HG03196 (cell line): ENCODE results near the gene EFNA2.

Experiments
- ATAC-seq: cut with Tn5 transposase; IDR thresholded peaks from one replicate; pipeline ENCODE4 v1.9.1; 2021; ENCODE audit not compliant: unreplicated experiment

The EFNA2 gene

DNA sequence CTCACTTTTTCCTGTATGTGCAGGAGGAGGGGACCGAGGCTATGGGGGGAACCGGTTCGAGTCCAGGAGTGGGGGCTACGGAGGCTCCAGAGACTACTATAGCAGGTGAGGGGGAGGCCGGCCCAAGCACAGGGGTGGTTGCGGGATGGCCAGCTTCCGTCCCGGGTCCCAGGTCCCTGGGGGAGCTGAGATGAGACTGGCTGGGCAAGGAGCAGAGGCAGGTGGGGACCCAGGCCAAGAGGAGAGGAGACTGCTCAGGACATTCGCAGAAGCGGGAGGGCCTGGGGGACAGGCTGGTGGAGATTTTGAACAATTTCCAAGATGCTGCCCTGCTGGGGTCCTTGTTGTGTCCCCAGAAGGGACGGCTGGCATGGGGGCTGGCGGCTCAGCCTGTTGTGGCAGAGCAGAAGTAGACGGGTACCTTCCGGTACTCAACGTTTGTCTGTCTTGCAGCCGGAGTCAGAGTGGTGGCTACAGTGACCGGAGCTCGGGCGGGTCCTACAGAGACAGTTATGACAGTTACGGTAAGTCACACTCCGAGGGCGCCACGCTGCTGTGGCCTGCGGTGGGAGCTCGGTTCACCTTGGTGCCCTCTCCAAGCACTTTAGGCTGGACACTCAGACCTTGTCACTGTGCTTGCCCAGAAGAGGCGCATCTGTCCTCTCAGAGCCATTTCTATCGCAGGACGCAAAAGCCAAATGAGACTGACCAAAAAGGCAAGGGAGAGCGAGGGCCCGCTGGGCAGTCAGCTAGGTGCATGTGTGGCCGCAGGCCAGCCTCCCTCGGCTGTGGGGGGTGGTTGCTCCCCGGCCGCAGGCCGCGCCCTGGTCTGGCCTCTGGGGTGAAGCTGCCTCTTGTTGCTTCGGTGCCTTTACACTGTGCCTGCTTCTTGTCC lies 13.9 kb upstream of the EFNA2 start:
- ATAC-seq: no peak

DNA sequence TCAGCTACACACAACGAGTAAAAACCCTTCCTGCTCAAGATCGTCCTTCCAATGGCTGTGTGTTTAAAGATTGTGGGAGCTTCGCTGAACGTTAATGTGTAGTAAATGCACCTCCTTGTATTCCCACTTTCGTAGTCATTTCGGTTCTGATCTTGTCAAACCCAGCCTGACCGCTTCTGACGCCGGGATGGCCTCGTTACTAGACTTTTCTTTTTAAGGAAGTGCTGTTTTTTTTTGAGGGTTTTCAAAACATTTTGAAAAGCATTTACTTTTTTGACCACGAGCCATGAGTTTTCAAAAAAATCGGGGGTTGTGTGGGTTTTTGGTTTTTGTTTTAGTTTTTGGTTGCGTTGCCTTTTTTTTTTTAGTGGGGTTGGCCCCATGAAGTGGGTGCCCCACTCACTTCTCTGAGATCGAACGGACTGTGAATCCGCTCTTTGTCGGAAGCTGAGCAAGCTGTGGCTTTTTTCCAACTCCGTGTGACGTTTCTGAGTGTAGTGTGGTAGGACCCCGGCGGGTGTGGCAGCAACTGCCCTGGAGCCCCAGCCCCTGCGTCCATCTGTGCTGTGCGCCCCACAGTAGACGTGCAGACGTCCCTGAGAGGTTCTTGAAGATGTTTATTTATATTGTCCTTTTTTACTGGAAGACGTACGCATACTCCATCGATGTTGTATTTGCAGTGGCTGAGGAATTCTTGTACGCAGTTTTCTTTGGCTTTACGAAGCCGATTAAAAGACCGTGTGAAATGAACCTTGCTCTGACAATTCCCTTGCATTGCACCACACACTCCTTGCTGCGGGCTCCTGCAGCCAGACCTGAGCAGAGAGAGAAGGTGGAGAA lies 13.0 kb upstream of the EFNA2 start:
- no peak for ATAC-seq

DNA sequence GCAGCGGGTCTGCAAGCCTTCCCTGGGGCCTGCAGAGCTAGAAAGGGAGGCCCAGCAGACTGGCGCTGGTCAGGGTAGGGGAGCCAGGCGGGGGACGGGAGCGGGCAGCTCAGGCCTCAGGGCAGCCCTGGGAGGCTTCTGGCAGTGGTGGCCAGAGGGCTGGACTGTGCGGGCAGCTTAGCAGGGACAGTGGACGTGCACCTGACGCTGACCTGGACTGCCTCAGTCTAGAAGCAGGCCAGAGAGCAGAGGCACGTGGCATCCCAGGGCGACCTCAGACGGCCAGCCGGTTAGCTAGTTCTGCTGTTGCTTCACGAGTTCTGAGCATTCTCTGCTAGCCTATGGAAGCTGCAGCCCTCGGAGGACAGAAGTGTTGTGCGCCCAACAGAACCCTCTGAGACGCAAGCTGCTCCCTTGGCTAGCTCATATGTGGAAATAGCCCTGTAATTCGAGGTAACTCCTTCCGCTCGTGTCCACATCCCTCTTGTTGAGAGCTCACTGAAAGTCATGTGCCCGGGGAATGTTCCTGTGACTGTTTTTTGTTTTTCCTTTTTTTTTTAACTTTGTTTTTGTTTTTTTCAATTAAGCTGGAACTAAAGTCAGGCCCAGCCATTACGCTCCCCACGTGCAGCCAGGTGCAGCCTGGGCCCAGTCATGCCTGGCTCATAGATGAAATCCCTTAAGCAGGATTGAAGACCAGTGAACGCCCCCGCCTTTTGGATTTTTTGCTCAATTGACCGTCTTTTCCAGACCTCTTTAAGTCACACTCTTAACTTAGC lies 12.2 kb upstream of the EFNA2 start:
- ATAC-seq: no peak

DNA sequence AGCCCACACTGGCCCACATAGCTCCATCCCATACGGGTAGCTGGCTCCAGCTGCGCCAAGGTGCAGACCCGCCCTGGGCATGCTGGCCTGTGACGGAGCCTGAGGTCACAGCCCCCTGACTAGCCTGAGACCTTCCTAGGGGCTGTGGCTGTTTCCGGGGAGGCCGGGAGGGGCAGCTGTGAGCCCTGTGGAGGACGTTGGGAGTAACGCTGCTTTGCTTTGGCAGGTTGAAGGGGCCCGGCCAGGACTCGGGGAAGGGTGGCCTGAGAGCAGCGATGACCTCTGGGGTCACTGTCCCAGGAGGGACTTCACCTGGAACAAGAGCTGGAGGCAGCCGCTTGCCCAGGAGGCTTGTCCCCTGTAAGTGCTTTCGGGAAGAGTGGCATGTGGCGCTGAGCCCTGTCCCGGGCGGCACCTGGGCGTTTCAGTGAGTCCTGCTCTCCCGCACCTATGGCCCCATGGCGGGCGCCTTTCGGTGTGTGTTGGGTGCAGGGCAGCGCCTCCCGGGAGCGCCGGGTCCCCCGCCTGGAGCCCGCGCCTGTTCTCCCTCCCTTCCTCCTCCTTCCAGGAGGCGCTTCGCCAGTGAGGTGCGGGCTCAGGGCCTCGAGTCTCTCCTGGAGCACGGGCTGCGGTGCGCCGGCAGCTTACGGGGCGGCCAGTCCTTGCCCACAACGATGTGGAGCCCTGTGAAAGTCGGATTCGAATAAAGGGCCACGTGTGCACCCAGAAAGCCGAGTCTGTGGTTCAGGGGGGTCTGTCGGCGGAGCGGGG lies 11.4 kb upstream of the EFNA2 start:
- no peak for ATAC-seq

DNA sequence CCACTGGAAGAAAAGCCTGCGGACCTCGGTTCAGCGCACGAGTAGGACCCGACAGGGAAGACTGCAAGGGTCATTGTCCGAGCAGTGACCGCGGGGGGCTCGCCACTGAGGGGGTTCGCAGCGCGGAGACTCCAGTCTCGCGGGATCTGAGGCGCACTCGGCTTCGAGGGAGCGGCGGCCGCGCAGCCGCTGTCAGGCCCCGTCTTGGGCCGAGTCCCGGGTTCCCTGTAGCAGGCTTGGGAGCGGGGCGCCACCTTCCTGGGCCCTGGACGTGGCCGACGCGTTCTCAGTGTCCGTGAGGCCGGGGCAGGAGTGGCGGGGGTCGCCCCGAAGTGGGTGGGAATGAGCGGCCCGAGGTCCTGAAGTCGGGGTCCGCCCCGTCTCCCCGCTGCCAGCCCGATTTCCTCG lies 10.8 kb upstream of the EFNA2 start:
- ATAC-seq: no peak

DNA sequence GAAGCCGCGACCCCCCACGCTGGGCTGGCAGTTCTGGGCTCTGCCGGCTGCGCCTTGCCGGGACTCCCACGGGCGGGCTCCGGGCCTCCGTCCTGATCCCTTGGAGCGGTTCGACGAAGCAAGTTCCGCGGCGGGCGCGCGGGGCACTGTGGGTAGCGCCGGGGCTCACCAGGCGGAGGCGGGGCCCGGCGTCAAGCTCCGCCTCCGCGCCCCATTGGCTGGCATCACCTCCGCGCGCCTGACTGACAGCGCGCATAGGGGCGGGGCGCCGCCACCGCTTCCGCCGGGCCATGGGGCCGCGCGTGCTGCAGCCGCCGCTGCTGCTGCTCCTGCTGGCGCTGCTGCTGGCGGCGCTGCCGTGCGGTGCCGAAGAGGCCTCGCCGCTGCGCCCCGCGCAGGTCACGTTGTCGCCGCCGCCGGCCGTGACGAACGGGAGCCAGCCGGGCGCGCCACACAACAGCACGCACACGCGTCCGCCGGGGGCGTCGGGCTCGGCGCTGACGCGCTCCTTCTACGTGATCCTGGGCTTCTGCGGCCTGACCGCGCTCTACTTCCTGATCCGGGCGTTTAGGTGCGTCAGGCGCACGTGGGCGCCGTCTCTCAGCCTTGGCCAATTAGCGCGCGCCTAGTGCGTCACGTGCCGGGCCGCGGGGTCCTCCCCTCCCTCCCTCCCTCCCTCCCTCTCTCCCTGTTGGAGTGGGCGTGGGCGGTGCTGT lies 10.3 kb upstream of the EFNA2 start, which contains the start of gene FAM174C:
FAM174C (plus strand) TSS at position 271 of the 716 bp plus-strand sequence; CDS start at position 291, 20 bp downstream.
- peak; percentile 54 for ATAC-seq

DNA sequence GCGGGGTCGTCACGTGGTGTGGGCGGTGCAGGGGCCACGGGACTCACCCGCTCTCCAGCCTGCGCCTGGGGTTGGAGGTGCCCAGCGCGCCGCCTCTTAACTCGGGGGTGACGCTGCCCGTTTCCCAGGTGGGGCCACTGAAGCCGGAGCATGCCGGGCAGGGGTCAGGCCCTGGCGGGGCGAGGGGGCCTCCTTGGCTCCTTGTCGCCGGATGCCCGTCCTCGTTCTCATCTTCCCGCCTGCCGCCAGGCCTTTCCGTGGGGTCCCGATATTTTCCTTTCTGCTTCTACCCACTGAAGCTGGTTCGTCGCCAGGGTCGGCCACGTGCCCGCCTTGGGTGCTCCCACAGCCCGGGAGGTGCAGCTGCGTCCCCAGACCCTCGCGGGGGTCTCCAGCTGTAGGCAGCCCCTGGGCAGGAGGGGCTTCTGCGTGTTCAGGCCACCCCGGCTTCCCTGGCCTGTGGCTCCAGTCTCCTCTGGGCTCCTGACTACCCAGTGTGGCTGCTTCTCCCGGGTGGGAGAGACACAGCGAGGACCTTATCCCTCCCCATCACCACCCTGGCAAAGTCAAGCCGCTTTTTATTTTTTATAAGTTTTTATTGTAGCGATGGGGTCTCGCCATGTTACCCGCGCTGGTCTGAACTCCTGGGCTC lies 9.6 kb upstream of the EFNA2 start:
- ATAC-seq: no peak

DNA sequence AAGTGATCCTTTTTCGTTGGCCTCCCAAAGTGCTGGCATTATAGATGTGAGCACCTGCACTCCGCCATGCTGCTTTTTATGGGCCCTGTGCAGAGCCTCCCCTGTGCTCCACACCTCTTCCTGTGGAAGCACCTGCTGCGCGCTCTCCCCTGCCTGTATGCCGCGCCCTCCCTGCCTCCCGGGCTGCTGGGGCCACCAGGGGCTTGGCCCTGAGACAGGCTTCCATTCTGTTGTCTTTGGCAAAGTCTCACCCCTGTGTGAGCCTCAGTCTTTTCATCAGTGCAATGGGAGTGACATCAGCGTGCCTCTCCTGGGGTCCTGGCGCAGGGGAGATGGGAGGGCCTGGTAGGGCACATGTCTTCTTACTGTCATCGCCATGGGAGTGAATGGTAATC lies 9.0 kb upstream of the EFNA2 start:
- ATAC-seq: no peak

DNA sequence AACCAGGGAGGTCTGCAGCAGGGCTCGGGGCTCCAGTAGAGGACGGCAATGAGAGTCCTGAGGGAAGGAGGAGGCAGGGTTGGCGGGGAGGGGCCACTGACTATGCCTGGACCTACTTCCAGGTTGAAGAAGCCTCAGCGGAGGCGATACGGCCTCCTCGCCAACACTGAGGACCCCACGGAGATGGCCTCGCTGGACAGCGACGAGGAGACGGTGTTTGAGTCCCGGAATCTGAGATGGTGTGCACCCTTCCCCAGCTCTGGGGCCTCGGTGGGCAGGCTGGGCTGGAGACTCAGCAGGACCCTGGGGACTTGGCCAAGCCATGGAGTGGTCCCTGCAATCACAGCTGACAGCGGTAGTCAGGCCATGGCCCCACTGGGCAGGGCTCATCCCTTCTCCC lies 8.6 kb upstream of the EFNA2 start:
- no peak for ATAC-seq

DNA sequence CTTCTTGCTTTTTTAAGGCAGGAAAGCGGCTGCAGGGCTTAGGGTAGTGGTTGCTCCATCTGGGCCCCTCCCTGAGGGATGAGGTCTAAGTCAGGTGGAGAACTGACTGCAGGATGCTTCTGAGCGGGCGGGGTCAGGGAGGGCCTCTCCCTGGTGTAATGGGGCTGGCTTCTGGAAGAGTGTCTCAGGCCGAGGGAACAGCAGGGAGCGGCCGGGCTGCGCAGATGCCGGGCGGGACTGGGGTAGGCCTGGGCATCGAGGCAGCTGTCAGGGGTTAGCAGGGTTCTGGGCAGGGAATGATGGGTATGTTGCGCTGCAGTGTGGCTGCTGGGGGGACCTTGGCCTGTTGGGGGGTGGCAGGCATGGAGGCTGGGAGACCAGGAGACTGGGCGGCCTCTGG lies 7.6 kb upstream of the EFNA2 start:
- no peak for ATAC-seq

DNA sequence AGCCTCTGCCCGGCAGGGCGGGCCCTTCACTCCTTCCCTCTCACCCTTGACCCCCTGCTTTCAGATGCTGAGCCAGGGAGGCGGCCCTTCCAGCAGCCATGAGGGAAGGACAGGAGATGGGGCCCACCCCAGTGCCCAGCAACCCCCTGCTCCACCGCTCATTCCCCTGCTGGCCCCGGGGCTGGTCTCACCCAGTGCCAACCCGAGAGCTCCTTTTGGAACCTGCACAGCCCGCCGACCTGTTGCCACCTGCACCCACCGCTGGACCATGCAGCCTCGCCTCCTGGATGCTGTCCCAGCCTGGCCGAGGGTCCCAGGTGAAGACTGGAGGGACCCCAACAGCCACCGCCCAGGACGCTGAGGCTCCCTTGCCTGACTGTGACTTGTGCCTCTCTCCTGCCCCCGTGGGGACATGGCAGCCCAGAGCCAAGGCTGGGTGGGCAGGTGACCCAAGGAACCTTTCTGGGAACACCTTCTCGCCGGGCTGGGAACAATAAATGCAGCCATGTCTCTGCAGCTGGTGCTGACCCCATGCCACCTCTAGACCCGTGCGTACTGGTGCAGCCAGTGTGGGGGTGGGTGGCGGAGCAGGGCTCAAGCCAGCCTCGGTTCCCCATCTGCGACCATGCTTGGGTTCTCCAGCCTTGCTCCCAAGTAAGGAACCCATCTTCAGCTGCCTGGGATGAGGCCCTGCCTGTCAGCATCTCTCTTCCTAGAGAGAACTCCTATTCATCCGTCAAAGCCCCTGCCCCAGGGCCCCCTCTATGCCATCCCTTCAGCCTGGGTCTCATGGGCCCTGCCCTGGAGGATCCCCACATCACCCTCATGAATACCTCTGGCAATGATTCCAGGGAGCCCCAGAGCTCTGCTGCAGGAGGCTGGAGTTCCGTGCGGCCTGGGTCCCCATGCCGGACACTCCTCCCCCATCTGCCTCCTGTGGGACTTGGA lies 6.7 kb upstream of the EFNA2 start:
- ATAC-seq: no peak

DNA sequence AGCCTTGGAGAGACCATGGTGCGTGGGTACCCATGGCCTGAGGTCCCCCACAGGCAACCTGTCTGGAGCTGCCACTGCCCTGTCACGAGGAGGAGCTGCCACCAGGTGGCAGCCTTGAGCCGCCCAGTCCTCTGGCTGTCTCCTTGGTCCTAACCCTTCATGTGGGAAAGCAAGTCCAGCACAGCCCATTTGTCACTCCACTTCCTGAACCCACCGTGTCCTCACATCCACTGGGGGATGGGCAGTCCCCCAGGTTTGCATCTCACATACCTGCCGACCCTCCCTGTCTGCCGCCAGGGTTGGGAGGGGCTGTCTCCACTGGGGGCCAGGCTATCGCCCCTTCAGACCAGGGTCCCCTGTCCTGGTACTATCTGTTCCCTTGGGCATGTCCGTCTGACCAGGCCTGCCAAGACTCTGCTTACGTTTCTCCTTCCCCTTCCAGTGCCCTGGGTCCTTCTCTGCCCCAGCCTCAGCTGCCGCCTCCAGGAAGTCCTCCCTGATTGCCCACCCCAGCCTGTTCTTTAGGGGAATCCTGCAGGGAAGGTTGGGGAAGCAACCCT lies 5.8 kb upstream of the EFNA2 start:
- ATAC-seq: no peak

DNA sequence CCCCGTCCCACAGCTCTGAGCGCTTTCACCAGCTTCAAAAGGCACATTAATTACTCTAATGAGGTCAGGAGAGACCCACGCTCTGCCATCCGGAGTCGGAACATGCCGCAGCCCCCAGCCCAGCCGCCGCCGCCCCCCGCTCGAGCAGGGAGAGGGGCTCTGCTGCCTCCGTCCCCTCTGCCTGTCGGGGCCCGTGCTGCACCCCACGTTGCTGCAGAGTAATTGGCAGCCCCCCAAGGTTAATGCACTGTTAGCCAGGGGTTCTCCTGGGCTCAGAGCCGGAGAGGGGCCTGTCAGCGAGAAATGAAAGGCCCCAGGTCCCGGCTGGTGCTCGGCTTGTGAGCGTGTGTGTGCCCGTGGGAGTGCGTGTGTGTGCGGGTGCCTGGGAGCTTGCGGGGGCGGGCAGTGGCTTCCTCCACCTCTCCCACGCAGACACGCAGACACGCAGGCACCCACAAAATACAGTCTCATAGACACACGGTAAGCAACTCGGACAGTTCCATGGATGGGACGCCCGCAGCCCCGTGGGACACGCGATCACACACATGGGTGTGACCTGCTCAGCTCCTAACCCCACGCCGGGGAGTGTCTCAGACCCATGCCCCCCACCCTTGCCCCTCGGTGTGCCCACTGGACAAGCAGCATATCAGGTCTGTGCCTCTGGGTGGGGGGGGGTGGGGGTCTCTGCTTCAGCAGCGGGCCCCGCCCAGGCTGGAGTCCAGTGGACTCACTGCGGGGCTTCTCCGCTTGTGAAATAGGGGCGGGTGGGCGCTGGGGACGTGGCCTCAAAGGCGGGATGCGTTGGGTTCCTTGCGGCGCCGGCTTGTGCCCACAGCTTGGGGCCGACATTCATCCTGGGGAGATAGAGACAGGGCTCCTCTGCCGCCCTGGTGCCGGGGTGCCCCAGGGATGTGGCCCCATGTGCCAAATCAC lies 4.8 kb upstream of the EFNA2 start:
- ATAC-seq: no peak

DNA sequence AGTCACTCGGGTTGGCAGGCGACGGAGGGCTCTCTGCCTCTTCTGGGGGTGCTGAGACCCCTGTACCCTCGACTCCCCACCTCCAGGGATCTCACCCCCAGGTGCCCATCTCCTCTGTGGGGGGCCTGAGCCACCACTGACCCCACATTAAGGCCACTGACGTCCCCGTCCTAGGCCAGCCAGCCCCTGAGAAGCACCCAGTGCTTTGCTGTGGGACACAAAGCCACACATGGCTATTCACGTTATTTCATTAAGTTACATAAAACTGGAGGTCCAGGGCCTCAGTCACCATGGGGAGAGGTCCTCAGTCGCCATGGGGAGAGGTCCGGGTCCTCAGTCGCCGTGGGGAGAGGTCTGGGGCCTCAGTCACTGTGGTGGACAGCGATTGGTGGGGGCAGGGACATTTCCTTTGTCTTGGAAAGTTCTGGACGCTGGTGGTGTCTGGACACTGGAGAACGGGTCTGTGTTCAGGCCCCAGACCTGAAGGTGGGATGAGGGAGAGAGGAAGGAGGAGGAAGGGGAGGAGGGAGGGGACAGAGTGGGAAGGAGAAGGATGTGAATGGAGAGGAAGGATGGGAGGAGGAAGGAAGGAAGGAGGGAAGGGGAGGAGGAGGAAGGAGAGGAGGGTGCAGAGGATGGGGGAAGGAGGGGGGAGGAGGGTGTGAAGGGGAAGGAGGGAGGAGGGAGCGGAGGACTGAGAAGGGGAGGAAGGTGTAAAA lies 3.9 kb upstream of the EFNA2 start:
- ATAC-seq: no peak

DNA sequence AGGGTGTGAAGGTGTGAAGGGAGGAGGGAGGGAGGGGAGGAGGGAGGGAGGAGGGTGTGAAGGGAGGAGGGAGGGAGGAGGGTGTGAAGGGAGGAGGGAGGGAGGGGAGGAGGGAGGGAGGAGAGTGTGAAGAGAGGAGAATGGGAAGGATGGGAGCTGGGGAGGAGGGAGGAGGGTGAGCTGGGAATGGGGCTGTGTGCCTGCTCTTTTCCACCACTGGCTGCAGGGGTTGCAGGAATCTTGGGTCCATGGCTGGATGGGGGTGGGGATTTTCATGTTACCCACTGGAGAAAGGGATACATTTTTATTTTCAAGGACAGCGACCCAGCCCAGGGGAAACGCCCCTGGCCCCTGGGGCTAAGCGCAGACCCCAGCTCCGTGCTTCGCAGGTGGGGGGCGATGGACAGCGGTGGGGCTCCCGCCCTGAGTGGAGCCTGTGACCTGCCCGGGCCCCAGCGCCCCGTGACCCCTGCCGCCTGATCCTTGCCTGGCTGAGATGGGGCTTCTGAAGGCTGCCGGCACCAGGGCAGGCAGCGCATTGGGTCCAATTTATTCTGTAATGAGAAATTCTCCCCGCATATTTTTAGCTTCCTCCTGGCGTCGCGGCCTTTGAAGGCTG lies 3.0 kb upstream of the EFNA2 start:
- no peak for ATAC-seq
